ENCODE results near the gene UBC. TPM values are rescaled to one million over a fixed set of nuclear protein-coding genes. Genes with fewer than 3 reads are reported as not detected.

The UBC gene
- total and polyA plus RNA-seq, 9 of the 15 experiments (the other 6 are each of a cell fraction or from before 2014, with no cell fraction given) = 533 to 1,153 (median 813) TPM

DNA sequence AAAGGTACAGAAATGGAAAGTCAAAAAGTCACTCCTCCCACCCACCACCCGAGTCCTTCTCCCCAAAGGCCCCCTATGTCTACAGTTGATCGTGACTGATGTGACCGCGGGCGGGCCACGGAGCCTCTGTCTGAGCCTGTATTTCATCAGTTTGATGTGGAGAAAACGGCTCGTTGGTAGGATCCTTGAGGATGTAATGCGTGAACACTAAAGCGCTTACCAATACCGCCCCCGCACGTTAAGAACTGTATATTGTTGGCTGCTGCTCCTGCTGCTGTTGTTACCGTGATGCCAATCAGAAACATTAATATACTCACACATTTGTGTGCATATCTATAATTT is 24.6 kb upstream of the UBC start (continued):
- TF ChIP-seq RBM14 (IDR thresholded peaks at IDR 0.05; ENCODE audit: borderline replicate concordance, insufficient read depth, low read depth, low read length) (no peak), HMG20B (CRISPR knock-in tag; IDR thresholded peaks at IDR 0.05) (no peak), CBX5 (IDR thresholded peaks at IDR 0.05; ENCODE audit: borderline replicate concordance, low read depth) (no peak), MLLT1 (IDR thresholded peaks at IDR 0.05) (0 out of 4 replicates have a peak, but pooled peaks of 1 of the 2 experiments have one; percentile 44), ZNF589 (CRISPR knock-in tag; IDR thresholded peaks at IDR 0.05; ENCODE audit: low read depth) (no peak), ARID1B (IDR thresholded peaks at IDR 0.05) (0 out of 2 replicates have a peak, but pooled peaks have one; percentile 23), CTCF (IDR thresholded peaks at IDR 0.05 in 2 of 3, conservative IDR thresholded peaks at IDR 0.05 in 1 of 3; ENCODE audit: insufficient read depth in 2 of 3, low read depth in 1 of 3, low read length in 3 of 3) (peak; percentile 59 to 75 (median 63)), ZNF668 (CRISPR knock-in tag; IDR thresholded peaks at IDR 0.05) (no peak)
- TF ChIP-seq, protein P1, sequence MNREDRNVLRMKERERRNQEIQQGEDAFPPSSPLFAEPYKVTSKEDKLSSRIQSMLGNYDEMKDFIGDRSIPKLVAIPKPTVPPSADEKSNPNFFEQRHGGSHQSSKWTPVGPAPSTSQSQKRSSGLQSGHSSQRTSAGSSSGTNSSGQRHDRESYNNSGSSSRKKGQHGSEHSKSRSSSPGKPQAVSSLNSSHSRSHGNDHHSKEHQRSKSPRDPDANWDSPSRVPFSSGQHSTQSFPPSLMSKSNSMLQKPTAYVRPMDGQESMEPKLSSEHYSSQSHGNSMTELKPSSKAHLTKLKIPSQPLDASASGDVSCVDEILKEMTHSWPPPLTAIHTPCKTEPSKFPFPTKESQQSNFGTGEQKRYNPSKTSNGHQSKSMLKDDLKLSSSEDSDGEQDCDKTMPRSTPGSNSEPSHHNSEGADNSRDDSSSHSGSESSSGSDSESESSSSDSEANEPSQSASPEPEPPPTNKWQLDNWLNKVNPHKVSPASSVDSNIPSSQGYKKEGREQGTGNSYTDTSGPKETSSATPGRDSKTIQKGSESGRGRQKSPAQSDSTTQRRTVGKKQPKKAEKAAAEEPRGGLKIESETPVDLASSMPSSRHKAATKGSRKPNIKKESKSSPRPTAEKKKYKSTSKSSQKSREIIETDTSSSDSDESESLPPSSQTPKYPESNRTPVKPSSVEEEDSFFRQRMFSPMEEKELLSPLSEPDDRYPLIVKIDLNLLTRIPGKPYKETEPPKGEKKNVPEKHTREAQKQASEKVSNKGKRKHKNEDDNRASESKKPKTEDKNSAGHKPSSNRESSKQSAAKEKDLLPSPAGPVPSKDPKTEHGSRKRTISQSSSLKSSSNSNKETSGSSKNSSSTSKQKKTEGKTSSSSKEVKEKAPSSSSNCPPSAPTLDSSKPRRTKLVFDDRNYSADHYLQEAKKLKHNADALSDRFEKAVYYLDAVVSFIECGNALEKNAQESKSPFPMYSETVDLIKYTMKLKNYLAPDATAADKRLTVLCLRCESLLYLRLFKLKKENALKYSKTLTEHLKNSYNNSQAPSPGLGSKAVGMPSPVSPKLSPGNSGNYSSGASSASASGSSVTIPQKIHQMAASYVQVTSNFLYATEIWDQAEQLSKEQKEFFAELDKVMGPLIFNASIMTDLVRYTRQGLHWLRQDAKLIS (CRISPR knock-in tag; IDR thresholded peaks at IDR 0.05) = no peak
- TF ChIP-seq, protein P2, sequence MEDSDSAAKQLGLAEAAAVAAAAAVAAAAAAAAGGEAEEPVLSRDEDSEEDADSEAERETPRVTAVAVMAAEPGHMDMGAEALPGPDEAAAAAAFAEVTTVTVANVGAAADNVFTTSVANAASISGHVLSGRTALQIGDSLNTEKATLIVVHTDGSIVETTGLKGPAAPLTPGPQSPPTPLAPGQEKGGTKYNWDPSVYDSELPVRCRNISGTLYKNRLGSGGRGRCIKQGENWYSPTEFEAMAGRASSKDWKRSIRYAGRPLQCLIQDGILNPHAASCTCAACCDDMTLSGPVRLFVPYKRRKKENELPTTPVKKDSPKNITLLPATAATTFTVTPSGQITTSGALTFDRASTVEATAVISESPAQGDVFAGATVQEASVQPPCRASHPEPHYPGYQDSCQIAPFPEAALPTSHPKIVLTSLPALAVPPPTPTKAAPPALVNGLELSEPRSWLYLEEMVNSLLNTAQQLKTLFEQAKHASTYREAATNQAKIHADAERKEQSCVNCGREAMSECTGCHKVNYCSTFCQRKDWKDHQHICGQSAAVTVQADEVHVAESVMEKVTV (CRISPR knock-in tag; IDR thresholded peaks at IDR 0.05) = peak; percentile 39; the same call in 1 of the 2 replicates
- TF ChIP-seq, protein P3, sequence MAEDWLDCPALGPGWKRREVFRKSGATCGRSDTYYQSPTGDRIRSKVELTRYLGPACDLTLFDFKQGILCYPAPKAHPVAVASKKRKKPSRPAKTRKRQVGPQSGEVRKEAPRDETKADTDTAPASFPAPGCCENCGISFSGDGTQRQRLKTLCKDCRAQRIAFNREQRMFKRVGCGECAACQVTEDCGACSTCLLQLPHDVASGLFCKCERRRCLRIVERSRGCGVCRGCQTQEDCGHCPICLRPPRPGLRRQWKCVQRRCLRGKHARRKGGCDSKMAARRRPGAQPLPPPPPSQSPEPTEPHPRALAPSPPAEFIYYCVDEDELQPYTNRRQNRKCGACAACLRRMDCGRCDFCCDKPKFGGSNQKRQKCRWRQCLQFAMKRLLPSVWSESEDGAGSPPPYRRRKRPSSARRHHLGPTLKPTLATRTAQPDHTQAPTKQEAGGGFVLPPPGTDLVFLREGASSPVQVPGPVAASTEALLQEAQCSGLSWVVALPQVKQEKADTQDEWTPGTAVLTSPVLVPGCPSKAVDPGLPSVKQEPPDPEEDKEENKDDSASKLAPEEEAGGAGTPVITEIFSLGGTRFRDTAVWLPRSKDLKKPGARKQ (CRISPR knock-in tag; IDR thresholded peaks at IDR 0.05) = no peak

Data from K562 (cell line).